AG09309 (cell line): ENCODE measurements around the gene ETV6.

ENCODE experiments used
- DNase-seq: peaks from one replicate; pipeline ENCODE4 v3.0.0-alpha.2; 2010; ENCODE audit warnings: low read depth
- H3K4me3 ChIP-seq: 2 replicates; pipeline ENCODE4 v1.5.1; 2011; ENCODE audit warnings: mild to moderate bottlenecking, low read depth, low read length, moderate library complexity; ENCODE audit not compliant: control insufficient read depth
- TF ChIP-seq, protein P1 (sequence below): IDR thresholded peaks from 2 replicates; pipeline ENCODE4 v1.5.1; 2011; ENCODE audit warnings: mild to moderate bottlenecking, low read depth, low read length, inconsistent platforms; ENCODE audit not compliant: insufficient read depth, control insufficient read depth; ENCODE audit errors: missing control alignments

Gene ETV6

GRCh38 chr12:11673666-11674461, 24.4 kb downstream of the ETV6 start:
- TF ChIP-seq, protein P1, sequence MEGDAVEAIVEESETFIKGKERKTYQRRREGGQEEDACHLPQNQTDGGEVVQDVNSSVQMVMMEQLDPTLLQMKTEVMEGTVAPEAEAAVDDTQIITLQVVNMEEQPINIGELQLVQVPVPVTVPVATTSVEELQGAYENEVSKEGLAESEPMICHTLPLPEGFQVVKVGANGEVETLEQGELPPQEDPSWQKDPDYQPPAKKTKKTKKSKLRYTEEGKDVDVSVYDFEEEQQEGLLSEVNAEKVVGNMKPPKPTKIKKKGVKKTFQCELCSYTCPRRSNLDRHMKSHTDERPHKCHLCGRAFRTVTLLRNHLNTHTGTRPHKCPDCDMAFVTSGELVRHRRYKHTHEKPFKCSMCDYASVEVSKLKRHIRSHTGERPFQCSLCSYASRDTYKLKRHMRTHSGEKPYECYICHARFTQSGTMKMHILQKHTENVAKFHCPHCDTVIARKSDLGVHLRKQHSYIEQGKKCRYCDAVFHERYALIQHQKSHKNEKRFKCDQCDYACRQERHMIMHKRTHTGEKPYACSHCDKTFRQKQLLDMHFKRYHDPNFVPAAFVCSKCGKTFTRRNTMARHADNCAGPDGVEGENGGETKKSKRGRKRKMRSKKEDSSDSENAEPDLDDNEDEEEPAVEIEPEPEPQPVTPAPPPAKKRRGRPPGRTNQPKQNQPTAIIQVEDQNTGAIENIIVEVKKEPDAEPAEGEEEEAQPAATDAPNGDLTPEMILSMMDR: no peak
- DNase-seq: no peak
- H3K4me3 ChIP-seq: no peak overlapping the region

DNA sequence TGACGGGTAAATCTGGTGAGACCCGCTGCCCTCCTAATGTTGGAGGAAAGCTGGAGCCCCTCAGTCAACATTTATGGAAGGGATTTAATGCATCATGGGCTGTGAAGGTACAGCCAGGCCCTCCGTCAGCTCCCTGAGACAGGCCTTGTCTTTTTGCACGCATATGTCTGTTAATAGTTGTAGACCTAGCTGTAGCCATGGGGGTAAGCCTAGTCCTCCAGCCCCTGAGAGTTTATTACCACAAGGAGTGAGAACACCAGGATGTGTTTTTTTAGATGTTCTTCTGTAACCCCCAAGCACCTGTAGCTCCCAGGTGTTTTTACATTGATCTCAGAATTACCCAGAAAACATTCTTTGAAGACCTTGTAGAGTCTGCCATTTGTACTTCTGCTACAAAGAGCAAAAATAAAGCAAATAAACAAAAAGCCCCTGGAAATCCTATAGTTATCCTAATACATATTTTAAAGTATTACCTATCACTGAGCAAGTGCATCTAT, 25.5 kb downstream of the ETV6 start:
- DNase-seq: no peak
- TF ChIP-seq, protein P1: no peak
- no peak overlapping the region for H3K4me3 ChIP-seq

GRCh38 chr12:11676052-11676451, 26.6 kb downstream of the ETV6 start:
- DNase-seq: no peak
- no peak overlapping the region for H3K4me3 ChIP-seq
- TF ChIP-seq, protein P1: no peak

- H3K4me3 ChIP-seq: no peak overlapping the region
- no peak for DNase-seq
- TF ChIP-seq, protein P1: no peak
Measured at GRCh38 chr12:11677093-11677492, 27.6 kb downstream of the ETV6 start.

DNA sequence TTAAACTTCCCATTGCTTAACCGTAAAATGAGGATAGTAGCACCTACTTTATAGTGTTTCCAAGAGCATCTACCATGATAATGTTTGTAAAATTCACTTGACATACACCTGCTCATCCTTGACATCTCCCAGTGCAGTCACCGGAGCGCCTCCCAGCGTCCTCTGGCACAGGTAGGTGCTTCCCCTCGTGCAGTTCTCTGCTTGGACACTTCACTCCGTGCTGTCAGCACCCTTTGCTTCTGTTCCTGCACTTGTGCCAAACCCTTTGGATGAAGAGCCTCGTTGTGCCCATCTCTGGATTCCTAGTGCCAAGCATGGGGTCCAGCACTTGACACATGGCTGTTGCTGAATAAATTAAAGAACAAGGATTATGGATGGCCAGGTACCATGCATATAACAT, 28.3 kb downstream of the ETV6 start:
- no peak for DNase-seq
- TF ChIP-seq, protein P1: no peak
- H3K4me3 ChIP-seq: no peak overlapping the region

GRCh38 chr12:11678781-11679180, 29.3 kb downstream of the ETV6 start:
- TF ChIP-seq, protein P1: no peak
- no peak overlapping the region for H3K4me3 ChIP-seq
- no peak for DNase-seq
